GM23338 (cell line): ENCODE measurements around the gene VAV3. TPM values are rescaled to one million over a fixed set of nuclear protein-coding genes. Genes with fewer than 3 reads are reported as not detected.

Experiments used
- ATAC-seq: fragments of 200-7000 bp; cut with Tn5 transposase; 3 replicates; pipeline ENCODE4 v1.9.1; 2020
- DNase-seq: peaks from one replicate; pipeline ENCODE4 v3.0.0-alpha.2; 2015; ENCODE audit warnings: low spot score
- H2AFZ ChIP-seq: fragments of 200-600 bp; sonication (generic); 2 replicates; pipeline ENCODE4 v1.8.0; 2016; ENCODE audit warnings: antibody characterized with exemption, mild to moderate bottlenecking, moderate library complexity
- H3F3A ChIP-seq: fragments of 200-600 bp; sonication (generic); replicated peaks from 2 replicates; pipeline ENCODE4 v1.8.0; 2017; ENCODE audit warnings: antibody characterized with exemption, mixed run types, low read depth
- H3K27ac ChIP-seq: fragments of 200-600 bp; sonication (generic); 2 replicates; pipeline ENCODE4 v1.6.1; 2016; ENCODE audit warnings: low read depth
- H3K27me3 ChIP-seq: fragments of 200-600 bp; sonication (generic); 2 replicates; pipeline ENCODE4 v1.8.0; 2016; ENCODE audit warnings: mild to moderate bottlenecking, mixed run types, moderate library complexity; ENCODE audit not compliant: insufficient read depth
- H3K36me3 ChIP-seq: fragments of 200-600 bp; sonication (generic); 2 replicates; pipeline ENCODE4 v1.8.0; 2016; ENCODE audit warnings: mild to moderate bottlenecking; ENCODE audit not compliant: insufficient read depth
- H3K4me1 ChIP-seq: fragments of 200-600 bp; sonication (generic); 2 replicates; pipeline ENCODE4 v1.8.0; 2016; ENCODE audit warnings: mild to moderate bottlenecking, moderate library complexity; ENCODE audit not compliant: insufficient read depth
- H3K4me2 ChIP-seq: fragments of 200-600 bp; sonication (generic); 2 replicates; pipeline ENCODE4 v1.7.1; 2017; ENCODE audit warnings: mixed run types
- H3K4me3 ChIP-seq: fragments of 200-600 bp; sonication (generic); 2 replicates; pipeline ENCODE4 v1.6.1; 2016; ENCODE audit warnings: mixed run types
- H3K79me2 ChIP-seq: fragments of 200-600 bp; sonication (generic); replicated peaks from 2 replicates; pipeline ENCODE4 v1.8.0; 2017; ENCODE audit warnings: mild to moderate bottlenecking; ENCODE audit not compliant: insufficient read depth
- H3K9me2 ChIP-seq: fragments of 200-600 bp; sonication (generic); 2 replicates; pipeline ENCODE4 v1.8.0; 2017; ENCODE audit not compliant: insufficient read depth
- H4K20me1 ChIP-seq: fragments of 200-600 bp; sonication (generic); replicated peaks from 2 replicates; pipeline ENCODE4 v1.8.0; 2017; ENCODE audit warnings: mild to moderate bottlenecking; ENCODE audit not compliant: insufficient read depth
- H3K27ac Mint-ChIP-seq: 2 replicates; pipeline ENCODE4 v1.8.0; 2020; ENCODE audit warnings: inconsistent platforms, mild to moderate bottlenecking, moderate library complexity, mixed read lengths
- H3K27me3 Mint-ChIP-seq: 3 replicates; pipeline ENCODE4 v1.8.0; 2022; ENCODE audit warnings: low read depth, mild to moderate bottlenecking, moderate library complexity, mixed read lengths, inconsistent platforms; ENCODE audit not compliant: insufficient read depth, poor library complexity
- H3K36me3 Mint-ChIP-seq: 3 replicates; pipeline ENCODE4 v1.8.0; 2021; ENCODE audit warnings: low read depth, mild to moderate bottlenecking, inconsistent platforms, moderate library complexity, mixed read lengths
- H3K4me1 Mint-ChIP-seq: 3 replicates; pipeline ENCODE4 v1.8.0; 2020; ENCODE audit warnings: mild to moderate bottlenecking, inconsistent platforms, mixed read lengths
- H3K4me3 Mint-ChIP-seq: 3 replicates; pipeline ENCODE4 v1.8.0; 2021; ENCODE audit warnings: moderate library complexity, mild to moderate bottlenecking, inconsistent platforms, mixed read lengths
- H3K9me3 Mint-ChIP-seq: 3 replicates; pipeline ENCODE4 v1.8.0; 2020; ENCODE audit warnings: moderate library complexity, mild to moderate bottlenecking, inconsistent platforms, mixed read lengths
- CREB1 ChIP-seq: fragments of 250-450 bp; sonication (Bioruptor Pico); IDR thresholded peaks from 2 replicates; pipeline ENCODE4 v1.5.0; 2020; ENCODE audit warnings: low read depth, mild to moderate bottlenecking, moderate library complexity
- CTCF ChIP-seq, 2 experiments: fragments of 200-600 bp in 1 of 2; sonication (generic) in 1 of 2; conservative IDR thresholded peaks; 2 replicates each; pipeline versions ENCODE4 v1.5.1 to v1.6.1; 2016 to 2017; ENCODE audit warnings: antibody characterized with exemption in 2 of 2, low read depth in 2 of 2, mild to moderate bottlenecking in 2 of 2, moderate library complexity in 1 of 2
- EZH2phosphoT487 ChIP-seq: fragments of 200-600 bp; sonication (generic); IDR thresholded peaks from one replicate; pipeline ENCODE4 v1.8.1; 2018; ENCODE audit warnings: antibody characterized with exemption; ENCODE audit not compliant: unreplicated experiment
- NANOG ChIP-seq: IDR thresholded peaks from 2 replicates; pipeline ENCODE4 v1.6.1; 2016; ENCODE audit warnings: antibody characterized with exemption, borderline replicate concordance
- POLR2AphosphoS5 ChIP-seq: IDR thresholded peaks from 2 replicates; pipeline ENCODE4 v1.6.1; 2016; ENCODE audit warnings: antibody characterized with exemption, low read depth
- ZNF331 ChIP-seq: fragments of 250-450 bp; sonication (Bioruptor Pico); IDR thresholded peaks from 2 replicates; pipeline ENCODE4 v1.5.0; 2020; ENCODE audit warnings: low read depth, mild to moderate bottlenecking, moderate library complexity
- ZNF462 ChIP-seq: fragments of 250-450 bp; sonication (Bioruptor Pico); IDR thresholded peaks from 2 replicates; pipeline ENCODE4 v1.5.0; 2020; ENCODE audit warnings: mild to moderate bottlenecking, moderate library complexity
- polyA plus RNA-seq: library from polyadenylated mRNA; unstranded; fragments of >200 nt; fragmentation: Nextera tagmentation; extraction: Ambion mirVana; gene quantifications from 2 replicates; pipeline ENCODE4 v1.2.1, GENCODE V29; 2016
- total RNA-seq: library from RNA; depleted of rRNA; stranded (reverse); fragments of >200 nt; shearing (Covaris generic); gene quantifications from 2 replicates; pipeline ENCODE4 v1.2.3, GENCODE V29; 2014

The VAV3 gene
- total and polyA plus RNA-seq, 2 experiments from 2014 or later = 3.0 to 11.3 TPM

GRCh38 chr1:107781245-107781644 is 183.7 kb downstream of the VAV3 start:
- no peak for TF ChIP-seq ZNF462 (CRISPR knock-in tag)
- no peak for TF ChIP-seq NANOG
- TF ChIP-seq ZNF331 = no peak
- no peak for TF ChIP-seq CTCF (conservative IDR thresholded peaks at IDR 0.05; ENCODE audit: low read depth in 2 of 2)
- no peak for TF ChIP-seq POLR2AphosphoS5
- no peak for TF ChIP-seq EZH2phosphoT487
- no peak for TF ChIP-seq CREB1
- no peak for DNase-seq
- Mint-ChIP-seq H3K4me1 (no peaks in the 10 kb centered on the region; the same call in 2 of the 3 replicates), H3K4me3 (no peak overlapping the region), H3K27ac (no peak overlapping the region), H3K27me3 (no peaks in the 10 kb centered on the region), H3K9me3 (no peaks in the 10 kb centered on the region), H3K36me3 (no peaks in the 10 kb centered on the region)
- H3K79me2 ChIP-seq = no peaks in the 10 kb centered on the region
- no peaks in the 10 kb centered on the region for H3K27me3 ChIP-seq
- H3K27ac ChIP-seq = no peak overlapping the region
- H3F3A ChIP-seq = no peaks in the 10 kb centered on the region
- H3K4me1 ChIP-seq = no peaks in the 10 kb centered on the region
- H3K4me2 ChIP-seq = no peak overlapping the region
- no peaks in the 10 kb centered on the region for H3K36me3 ChIP-seq
- no peak overlapping the region for H2AFZ ChIP-seq
- H4K20me1 ChIP-seq = no peaks in the 10 kb centered on the region
- no peak for ATAC-seq
- no peaks in the 10 kb centered on the region for H3K9me2 ChIP-seq
- H3K4me3 ChIP-seq = no peak overlapping the region
